Liver (tissue), 9 donors: ENCODE measurements around the gene ATAD3C. TPM values are rescaled to one million over a fixed set of nuclear protein-coding genes. Genes with fewer than 3 reads are reported as not detected.

Experiments used
- DNase-seq: peaks from one replicate; pipeline ENCODE4 v3.0.0-alpha.2; 2017; ENCODE audit warnings: low spot score
- H3K27ac ChIP-seq, 2 donors: one replicate each; pipeline ENCODE4 v1.7.0; 2013; ENCODE audit warnings: inconsistent platforms in 2 of 2, low read length in 2 of 2, control low read depth in 1 of 2, low read depth in 1 of 2, mild to moderate bottlenecking in 1 of 2
- H3K27me3 ChIP-seq, 4 donors: one replicate each; pipeline versions ENCODE4 v1.6.1 to v1.7.0; 2013; ENCODE audit warnings: low read length in 3 of 4, inconsistent platforms in 1 of 4, mild to moderate bottlenecking in 1 of 4, moderate library complexity in 1 of 4; ENCODE audit not compliant: control insufficient read depth in 4 of 4, insufficient read depth in 4 of 4
- H3K36me3 ChIP-seq, 4 donors: one replicate each; pipeline versions ENCODE4 v1.6.1 to v1.7.0; 2013; ENCODE audit warnings: low read length in 3 of 4, mild to moderate bottlenecking in 3 of 4, low read depth in 1 of 4, moderate library complexity in 1 of 4; ENCODE audit not compliant: control insufficient read depth in 4 of 4, insufficient read depth in 3 of 4
- H3K4me1 ChIP-seq, 4 donors: one replicate each; pipeline versions ENCODE4 v1.6.1 to v1.7.0; 2013; ENCODE audit warnings: low read length in 3 of 4, mild to moderate bottlenecking in 3 of 4, moderate library complexity in 1 of 4; ENCODE audit not compliant: control insufficient read depth in 4 of 4, insufficient read depth in 4 of 4
- H3K4me3 ChIP-seq, 3 donors: one replicate each; pipeline versions ENCODE4 v1.6.1 to v1.7.0; 2013; ENCODE audit warnings: low read length in 3 of 3, control low read depth in 1 of 3, low read depth in 1 of 3, mild to moderate bottlenecking in 1 of 3
- H3K9ac ChIP-seq, 2 donors: one replicate each; pipeline ENCODE4 v1.7.0; 2013; ENCODE audit warnings: low read length in 2 of 2, mild to moderate bottlenecking in 2 of 2, moderate library complexity in 2 of 2, control low read depth in 1 of 2, low read depth in 1 of 2
- H3K9me3 ChIP-seq, 4 donors: one replicate each; pipeline versions ENCODE4 v1.6.1 to v1.7.0; 2013; ENCODE audit warnings: low read length in 3 of 4; ENCODE audit not compliant: control insufficient read depth in 4 of 4
- EGR1 ChIP-seq, 2 donors: IDR thresholded peaks; 2 replicates each; pipeline ENCODE4 v1.6.1; 2016 to 2018; ENCODE audit warnings: antibody characterized with exemption in 2 of 2, low read depth in 2 of 2
- FOXA1 ChIP-seq: IDR thresholded peaks from 2 replicates; pipeline ENCODE4 v1.6.1; 2016; ENCODE audit warnings: antibody characterized with exemption
- FOXA2 ChIP-seq: IDR thresholded peaks from 2 replicates; pipeline ENCODE4 v1.6.1; 2016; ENCODE audit warnings: antibody characterized with exemption
- GABPA ChIP-seq, 2 donors: IDR thresholded peaks in 1 of 2; conservative IDR thresholded peaks in 1 of 2; 2 replicates each; pipeline ENCODE4 v1.6.1; 2016; ENCODE audit warnings: antibody characterized with exemption in 2 of 2, mild to moderate bottlenecking in 1 of 2, moderate library complexity in 1 of 2
- HNF4A ChIP-seq, 2 donors: conservative IDR thresholded peaks; 2 replicates each; pipeline ENCODE4 v1.6.1; 2016; ENCODE audit warnings: antibody characterized with exemption in 2 of 2, mild to moderate bottlenecking in 2 of 2
- HNF4G ChIP-seq: IDR thresholded peaks from 2 replicates; pipeline ENCODE4 v1.6.1; 2016; ENCODE audit warnings: antibody characterized with exemption
- JUND ChIP-seq, 2 donors: IDR thresholded peaks; 2 replicates each; pipeline ENCODE4 v1.6.1; 2016; ENCODE audit warnings: antibody characterized with exemption in 2 of 2
- NR2F2 ChIP-seq: IDR thresholded peaks from 2 replicates; pipeline ENCODE4 v1.6.1; 2016; ENCODE audit warnings: antibody characterized with exemption
- RAD21 ChIP-seq, 2 donors: IDR thresholded peaks; 2 replicates each; pipeline ENCODE4 v1.6.1; 2016; ENCODE audit warnings: antibody characterized with exemption in 2 of 2, mild to moderate bottlenecking in 2 of 2
- RXRA ChIP-seq, 2 donors: IDR thresholded peaks; 2 replicates each; pipeline ENCODE4 v1.6.1; 2017 to 2018; ENCODE audit warnings: antibody characterized with exemption in 2 of 2, mild to moderate bottlenecking in 1 of 2
- SP1 ChIP-seq: IDR thresholded peaks from 2 replicates; pipeline ENCODE4 v1.6.1; 2018; ENCODE audit warnings: antibody characterized with exemption, mild to moderate bottlenecking
- TAF1 ChIP-seq: conservative IDR thresholded peaks from 2 replicates; pipeline ENCODE4 v1.6.1; 2016; ENCODE audit warnings: antibody characterized with exemption, mild to moderate bottlenecking
- YY1 ChIP-seq: IDR thresholded peaks from 2 replicates; pipeline ENCODE4 v1.6.1; 2016; ENCODE audit warnings: antibody characterized with exemption, mild to moderate bottlenecking
- WGBS: extraction: QIAGEN DNeasy Blood & Tissue Kit; methylation state at CpG from one replicate; pipeline ENCODE4 v1.1.7; 2013; 5-methylcytosine and 5-hydroxymethylcytosine counted together
- polyA plus RNA-seq, 2 donors: library from polyadenylated mRNA; stranded (reverse) in 1 of 2; unstranded in 1 of 2; fragments of 200-250 nt in 1 of 2; fragments of >200 nt in 1 of 2; fragmentation: Nextera tagmentation in 1 of 2; extraction: Ambion mirVana in 1 of 2; gene quantifications; one replicate each; pipeline versions ENCODE4 v1.2.1 to v1.2.3, GENCODE V29; 2013 to 2015
- total RNA-seq, 2 donors: library from RNA; depleted of rRNA; stranded (reverse); fragments of >200 nt; gene quantifications; one replicate each; pipeline ENCODE4 v1.2.3, GENCODE V29; 2014
- TF ChIP-seq, protein P1 (sequence below): IDR thresholded peaks from 2 replicates; pipeline ENCODE4 v1.6.1; 2016; ENCODE audit warnings: antibody characterized with exemption, mild to moderate bottlenecking
- TF ChIP-seq, protein P2 (sequence below): IDR thresholded peaks from 2 replicates; pipeline ENCODE4 v1.6.1; 2016; ENCODE audit warnings: antibody characterized with exemption
- TF ChIP-seq, protein P3 (sequence below): fragments of 150-350 bp; IDR thresholded peaks from 2 replicates; pipeline ENCODE4 v1.5.1; 2017; ENCODE audit warnings: improper control_type of control experiment, low read depth, low read length; ENCODE audit not compliant: missing input control
- TF ChIP-seq, protein P4 (sequence below): IDR thresholded peaks from 2 replicates; pipeline ENCODE4 v1.6.1; 2016; ENCODE audit warnings: antibody characterized with exemption
- TF ChIP-seq, protein P5 (sequence below): IDR thresholded peaks from 2 replicates; pipeline ENCODE4 v1.6.1; 2016; ENCODE audit warnings: antibody characterized with exemption
- donor health status: healthy.
- donor health status: healthy.
- donor health status: healthy.
- donor health status: healthy.
- donor health status: healthy.

The ATAD3C gene
- total and polyA plus RNA-seq, 4 donors = 0.19 to 4.8 (median 0.88) TPM

DNA sequence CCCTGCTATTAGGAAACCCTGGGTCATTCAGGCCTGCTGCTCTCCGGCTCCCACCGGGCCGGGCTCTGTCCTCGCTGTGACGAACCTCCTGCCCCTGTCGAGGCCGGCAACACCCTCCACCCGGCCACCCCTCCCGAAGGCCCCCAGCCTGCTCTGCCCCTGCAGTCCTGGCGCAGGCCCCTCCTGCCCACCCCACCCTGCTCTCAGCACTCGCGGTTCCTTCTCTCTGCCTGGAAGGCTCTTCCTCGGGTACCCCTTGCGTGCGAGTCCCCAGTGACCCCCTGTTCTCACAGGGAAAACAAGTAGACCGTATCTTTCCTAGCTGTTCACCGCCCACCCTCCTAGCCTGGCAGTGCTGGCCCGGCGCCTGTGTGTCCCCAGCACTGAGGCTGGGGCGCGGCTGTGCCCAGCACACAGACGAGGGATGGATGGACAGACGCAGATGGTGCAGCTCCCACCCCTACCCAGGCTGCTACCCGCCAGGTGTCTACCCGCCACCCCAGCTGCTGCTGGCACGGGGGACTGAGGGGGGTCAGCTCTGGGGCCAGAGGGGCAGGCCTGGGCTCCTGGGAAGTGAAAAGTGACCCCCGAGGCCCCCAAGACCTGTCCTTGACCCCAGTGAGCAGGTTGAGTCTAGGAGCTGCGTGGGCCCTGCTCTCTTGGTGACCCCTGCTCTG lies 17.1 kb upstream of the ATAD3C start:
- Histone ChIP-seq H3K9ac (peak overlapping the region in 1 of 2 donors; percentile 46), H3K27me3 (no peaks in the 10 kb centered on the region), H3K4me1 (peaks cover 28 to 76% (median 60%) of the 10 kb centered on the region in 4 donors), H3K4me3 (peak overlapping the region; percentile 53 to 63 (median 62)), H3K9me3 (no peaks in the 10 kb centered on the region), H3K36me3 (no peaks in the 10 kb centered on the region), H3K27ac (peak overlapping the region; percentile 82 to 87)
- TF ChIP-seq, protein P1, sequence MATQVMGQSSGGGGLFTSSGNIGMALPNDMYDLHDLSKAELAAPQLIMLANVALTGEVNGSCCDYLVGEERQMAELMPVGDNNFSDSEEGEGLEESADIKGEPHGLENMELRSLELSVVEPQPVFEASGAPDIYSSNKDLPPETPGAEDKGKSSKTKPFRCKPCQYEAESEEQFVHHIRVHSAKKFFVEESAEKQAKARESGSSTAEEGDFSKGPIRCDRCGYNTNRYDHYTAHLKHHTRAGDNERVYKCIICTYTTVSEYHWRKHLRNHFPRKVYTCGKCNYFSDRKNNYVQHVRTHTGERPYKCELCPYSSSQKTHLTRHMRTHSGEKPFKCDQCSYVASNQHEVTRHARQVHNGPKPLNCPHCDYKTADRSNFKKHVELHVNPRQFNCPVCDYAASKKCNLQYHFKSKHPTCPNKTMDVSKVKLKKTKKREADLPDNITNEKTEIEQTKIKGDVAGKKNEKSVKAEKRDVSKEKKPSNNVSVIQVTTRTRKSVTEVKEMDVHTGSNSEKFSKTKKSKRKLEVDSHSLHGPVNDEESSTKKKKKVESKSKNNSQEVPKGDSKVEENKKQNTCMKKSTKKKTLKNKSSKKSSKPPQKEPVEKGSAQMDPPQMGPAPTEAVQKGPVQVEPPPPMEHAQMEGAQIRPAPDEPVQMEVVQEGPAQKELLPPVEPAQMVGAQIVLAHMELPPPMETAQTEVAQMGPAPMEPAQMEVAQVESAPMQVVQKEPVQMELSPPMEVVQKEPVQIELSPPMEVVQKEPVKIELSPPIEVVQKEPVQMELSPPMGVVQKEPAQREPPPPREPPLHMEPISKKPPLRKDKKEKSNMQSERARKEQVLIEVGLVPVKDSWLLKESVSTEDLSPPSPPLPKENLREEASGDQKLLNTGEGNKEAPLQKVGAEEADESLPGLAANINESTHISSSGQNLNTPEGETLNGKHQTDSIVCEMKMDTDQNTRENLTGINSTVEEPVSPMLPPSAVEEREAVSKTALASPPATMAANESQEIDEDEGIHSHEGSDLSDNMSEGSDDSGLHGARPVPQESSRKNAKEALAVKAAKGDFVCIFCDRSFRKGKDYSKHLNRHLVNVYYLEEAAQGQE = no peak
- TF ChIP-seq RAD21 (IDR thresholded peaks at IDR 0.05) (no peak), EGR1 (IDR thresholded peaks at IDR 0.05; ENCODE audit: low read depth in 2 of 2) (no peak), FOXA2 (no peak), YY1 (no peak), FOXA1 (no peak), HNF4A (conservative IDR thresholded peaks at IDR 0.05) (no peak), RXRA (IDR thresholded peaks at IDR 0.05) (no peak), JUND (IDR thresholded peaks at IDR 0.05) (no peak), NR2F2 (no peak), HNF4G (no peak), TAF1 (no peak), SP1 (no peak)
- TF ChIP-seq, protein P2, sequence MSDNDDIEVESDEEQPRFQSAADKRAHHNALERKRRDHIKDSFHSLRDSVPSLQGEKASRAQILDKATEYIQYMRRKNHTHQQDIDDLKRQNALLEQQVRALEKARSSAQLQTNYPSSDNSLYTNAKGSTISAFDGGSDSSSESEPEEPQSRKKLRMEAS = no peak
- TF ChIP-seq, protein P3, sequence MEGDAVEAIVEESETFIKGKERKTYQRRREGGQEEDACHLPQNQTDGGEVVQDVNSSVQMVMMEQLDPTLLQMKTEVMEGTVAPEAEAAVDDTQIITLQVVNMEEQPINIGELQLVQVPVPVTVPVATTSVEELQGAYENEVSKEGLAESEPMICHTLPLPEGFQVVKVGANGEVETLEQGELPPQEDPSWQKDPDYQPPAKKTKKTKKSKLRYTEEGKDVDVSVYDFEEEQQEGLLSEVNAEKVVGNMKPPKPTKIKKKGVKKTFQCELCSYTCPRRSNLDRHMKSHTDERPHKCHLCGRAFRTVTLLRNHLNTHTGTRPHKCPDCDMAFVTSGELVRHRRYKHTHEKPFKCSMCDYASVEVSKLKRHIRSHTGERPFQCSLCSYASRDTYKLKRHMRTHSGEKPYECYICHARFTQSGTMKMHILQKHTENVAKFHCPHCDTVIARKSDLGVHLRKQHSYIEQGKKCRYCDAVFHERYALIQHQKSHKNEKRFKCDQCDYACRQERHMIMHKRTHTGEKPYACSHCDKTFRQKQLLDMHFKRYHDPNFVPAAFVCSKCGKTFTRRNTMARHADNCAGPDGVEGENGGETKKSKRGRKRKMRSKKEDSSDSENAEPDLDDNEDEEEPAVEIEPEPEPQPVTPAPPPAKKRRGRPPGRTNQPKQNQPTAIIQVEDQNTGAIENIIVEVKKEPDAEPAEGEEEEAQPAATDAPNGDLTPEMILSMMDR = no peak
- TF ChIP-seq, protein P4, sequence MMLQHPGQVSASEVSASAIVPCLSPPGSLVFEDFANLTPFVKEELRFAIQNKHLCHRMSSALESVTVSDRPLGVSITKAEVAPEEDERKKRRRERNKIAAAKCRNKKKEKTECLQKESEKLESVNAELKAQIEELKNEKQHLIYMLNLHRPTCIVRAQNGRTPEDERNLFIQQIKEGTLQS = no peak
- DNase-seq = no peak
- 47% methylated on average over 28 of the region's 28 CpGs for WGBS

DNA sequence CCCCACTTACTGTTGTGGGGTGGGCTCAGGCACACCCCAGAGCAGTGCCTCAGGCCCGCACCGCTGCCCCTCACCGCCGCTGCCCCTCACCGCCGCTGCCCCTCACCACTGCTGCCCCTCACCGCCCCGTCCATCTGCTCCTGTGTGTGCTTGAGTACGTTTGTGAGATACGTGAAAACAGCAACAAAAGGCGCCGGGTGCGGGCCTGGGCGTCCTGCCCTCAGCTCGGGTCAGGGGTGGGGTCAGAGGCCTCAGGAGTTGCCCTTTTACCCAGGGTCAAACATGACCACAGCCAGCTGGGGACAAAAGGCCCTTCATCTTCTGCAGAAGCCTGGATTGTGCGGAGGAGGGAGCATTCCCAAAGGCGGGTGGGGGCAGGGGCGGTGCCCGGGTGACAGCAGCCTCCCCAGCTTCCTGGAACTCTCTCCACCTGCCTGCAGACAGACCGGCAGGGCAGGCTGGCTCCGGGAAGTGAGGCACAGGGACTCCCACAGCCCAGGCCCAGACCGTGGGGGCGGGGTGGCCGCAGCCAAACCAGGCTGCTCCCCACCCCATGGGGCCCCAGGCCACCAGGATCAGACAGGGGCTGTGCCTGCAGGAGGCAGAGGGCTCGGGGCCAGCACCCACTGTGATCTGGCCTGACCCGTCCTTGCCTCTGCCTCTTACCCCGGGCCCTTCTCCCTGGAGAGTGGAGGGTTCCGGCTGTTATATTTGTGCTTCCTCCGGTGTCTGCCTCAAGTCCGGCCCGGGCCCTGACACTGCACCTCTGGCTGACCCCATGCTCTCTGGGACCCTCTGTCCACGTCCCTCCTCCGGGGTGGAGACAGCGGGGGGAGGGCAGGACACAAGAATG lies 16.3 kb upstream of the ATAD3C start:
- H3K27ac ChIP-seq = peak overlapping the region; percentile 86 to 87
- H3K36me3 ChIP-seq = no peaks in the 10 kb centered on the region
- 19% methylated on average over 34 of the region's 34 CpGs for WGBS
- H3K4me3 ChIP-seq = peak overlapping the region; percentile 53 to 63 (median 62)
- peak; percentile 69 for DNase-seq
- H3K9ac ChIP-seq = no peak overlapping the region
- peaks cover 33 to 84% (median 68%) of the 10 kb centered on the region in 4 donors for H3K4me1 ChIP-seq
- no peaks in the 10 kb centered on the region for H3K27me3 ChIP-seq
- H3K9me3 ChIP-seq = no peaks in the 10 kb centered on the region
- TF ChIP-seq SP1 (peak; percentile 99), RXRA (IDR thresholded peaks at IDR 0.05) (peak; percentile 97 to 99), JUND (IDR thresholded peaks at IDR 0.05) (peak in 1 of 2 donors; percentile 74), NR2F2 (peak; percentile 99), FOXA2 (no peak), YY1 (peak; percentile 78), GABPA (IDR thresholded peaks at IDR 0.05 in 1 of 2, conservative IDR thresholded peaks at IDR 0.05 in 1 of 2) (peak in 1 of 2 donors; percentile 78), RAD21 (IDR thresholded peaks at IDR 0.05) (peak; percentile 31 to 53)
- TF ChIP-seq, protein P5, sequence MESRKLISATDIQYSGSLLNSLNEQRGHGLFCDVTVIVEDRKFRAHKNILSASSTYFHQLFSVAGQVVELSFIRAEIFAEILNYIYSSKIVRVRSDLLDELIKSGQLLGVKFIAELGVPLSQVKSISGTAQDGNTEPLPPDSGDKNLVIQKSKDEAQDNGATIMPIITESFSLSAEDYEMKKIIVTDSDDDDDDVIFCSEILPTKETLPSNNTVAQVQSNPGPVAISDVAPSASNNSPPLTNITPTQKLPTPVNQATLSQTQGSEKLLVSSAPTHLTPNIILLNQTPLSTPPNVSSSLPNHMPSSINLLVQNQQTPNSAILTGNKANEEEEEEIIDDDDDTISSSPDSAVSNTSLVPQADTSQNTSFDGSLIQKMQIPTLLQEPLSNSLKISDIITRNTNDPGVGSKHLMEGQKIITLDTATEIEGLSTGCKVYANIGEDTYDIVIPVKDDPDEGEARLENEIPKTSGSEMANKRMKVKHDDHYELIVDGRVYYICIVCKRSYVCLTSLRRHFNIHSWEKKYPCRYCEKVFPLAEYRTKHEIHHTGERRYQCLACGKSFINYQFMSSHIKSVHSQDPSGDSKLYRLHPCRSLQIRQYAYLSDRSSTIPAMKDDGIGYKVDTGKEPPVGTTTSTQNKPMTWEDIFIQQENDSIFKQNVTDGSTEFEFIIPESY = no peak
- TF ChIP-seq, protein P1 = peak; percentile 78
- TF ChIP-seq, protein P2 = peak; percentile 98
